Fibroblast of lung (primary cell): ENCODE data around the gene TNFSF9.

ENCODE experiments used
- EZH2 ChIP-seq: IDR thresholded peaks from 2 replicates; pipeline ENCODE4 v1.5.1; 2012; ENCODE audit warnings: low read length, control low read depth, mild to moderate bottlenecking; ENCODE audit errors: missing control alignments
- TF ChIP-seq, protein P1 (sequence below), 2 donors: IDR thresholded peaks in 1 of 2; conservative IDR thresholded peaks in 1 of 2; 1 replicate in 1 of 2; 2 replicates in 1 of 2; pipeline ENCODE4 v1.5.1; 2011 to 2012; ENCODE audit warnings: low read length in 2 of 2, control low read depth in 1 of 2, inconsistent platforms in 1 of 2, low read depth in 1 of 2, mild to moderate bottlenecking in 1 of 2

DNA sequence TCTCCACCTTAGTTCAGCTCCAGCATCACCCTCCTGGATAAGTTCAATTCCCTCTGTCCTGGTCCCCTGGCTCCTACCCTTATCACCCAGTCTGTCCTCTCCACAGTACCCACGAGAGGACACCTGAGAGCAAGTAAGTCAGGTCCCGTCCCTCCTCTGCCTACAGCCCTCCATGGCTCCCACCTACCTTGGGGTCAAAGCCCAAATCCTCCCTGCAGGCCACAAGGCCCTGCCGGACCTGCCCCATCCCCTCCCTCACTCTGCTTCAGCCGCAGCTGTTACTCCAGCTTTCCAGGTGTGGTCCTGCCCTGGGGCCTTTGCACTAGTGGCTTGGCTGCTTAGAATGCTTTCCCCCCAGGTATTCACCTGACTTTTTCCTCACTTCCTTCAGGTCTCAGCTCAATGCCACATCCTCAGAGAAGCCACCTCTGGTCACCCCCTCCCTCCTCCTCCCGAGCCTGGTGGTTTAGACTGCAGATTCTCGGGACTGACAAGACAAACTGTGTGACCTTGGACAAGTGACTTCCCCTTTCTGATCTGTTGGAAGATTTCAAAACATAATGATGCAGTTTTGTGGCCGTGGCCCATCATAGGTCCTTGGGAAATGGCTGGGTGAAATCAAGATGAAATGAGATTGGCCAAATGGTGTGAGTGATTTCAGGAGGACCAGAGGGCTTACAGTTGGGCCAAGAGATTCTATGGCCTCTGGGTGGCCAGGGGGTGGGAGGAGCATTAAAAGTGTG lies 32.4 kb upstream of the TNFSF9 start:
- TF ChIP-seq, protein P1, sequence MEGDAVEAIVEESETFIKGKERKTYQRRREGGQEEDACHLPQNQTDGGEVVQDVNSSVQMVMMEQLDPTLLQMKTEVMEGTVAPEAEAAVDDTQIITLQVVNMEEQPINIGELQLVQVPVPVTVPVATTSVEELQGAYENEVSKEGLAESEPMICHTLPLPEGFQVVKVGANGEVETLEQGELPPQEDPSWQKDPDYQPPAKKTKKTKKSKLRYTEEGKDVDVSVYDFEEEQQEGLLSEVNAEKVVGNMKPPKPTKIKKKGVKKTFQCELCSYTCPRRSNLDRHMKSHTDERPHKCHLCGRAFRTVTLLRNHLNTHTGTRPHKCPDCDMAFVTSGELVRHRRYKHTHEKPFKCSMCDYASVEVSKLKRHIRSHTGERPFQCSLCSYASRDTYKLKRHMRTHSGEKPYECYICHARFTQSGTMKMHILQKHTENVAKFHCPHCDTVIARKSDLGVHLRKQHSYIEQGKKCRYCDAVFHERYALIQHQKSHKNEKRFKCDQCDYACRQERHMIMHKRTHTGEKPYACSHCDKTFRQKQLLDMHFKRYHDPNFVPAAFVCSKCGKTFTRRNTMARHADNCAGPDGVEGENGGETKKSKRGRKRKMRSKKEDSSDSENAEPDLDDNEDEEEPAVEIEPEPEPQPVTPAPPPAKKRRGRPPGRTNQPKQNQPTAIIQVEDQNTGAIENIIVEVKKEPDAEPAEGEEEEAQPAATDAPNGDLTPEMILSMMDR (conservative IDR thresholded peaks at IDR 0.05 in 1 of 2, IDR thresholded peaks at IDR 0.05 in 1 of 2; ENCODE audit: low read depth in 1 of 2, low read length in 2 of 2): no peak
- no peak for TF ChIP-seq EZH2
